NCI-H69 (cell line): ENCODE measurements around the gene ZBTB12.
A peak's percentile ranks its signal among the peaks of the same experiment; 100 is the strongest.
"Not testable (repeated sequence)": the region's sequence is repeated elsewhere in the genome, so short reads cannot be mapped to it uniquely, and the experiment has no call there.

Experiments used
- DNase-seq: peaks from one replicate; lab custom pipeline; 2025; lab: John Stamatoyannopoulos, UW

Gene ZBTB12

DNA sequence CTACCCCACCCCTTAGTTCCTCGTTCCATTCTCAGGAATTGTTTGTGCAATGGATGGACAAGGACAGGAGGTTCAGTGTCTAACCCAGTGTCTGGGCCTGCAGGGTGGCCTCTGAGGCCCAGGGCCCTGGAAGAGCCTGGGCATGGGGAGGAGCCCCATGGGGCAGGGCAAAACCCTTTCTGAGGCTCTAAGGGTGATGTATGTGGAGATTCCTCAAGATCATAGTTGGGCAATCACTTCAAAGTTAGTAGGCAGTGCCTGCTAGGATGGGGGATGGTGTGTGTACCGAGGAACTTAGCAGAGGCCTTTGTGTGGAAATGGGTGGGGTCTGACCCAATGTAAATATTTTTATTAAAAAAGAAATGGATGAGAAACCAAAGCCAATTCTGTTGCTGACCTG is 18.9 kb upstream of the ZBTB12 start:
- DNase-seq: no peak

DNA sequence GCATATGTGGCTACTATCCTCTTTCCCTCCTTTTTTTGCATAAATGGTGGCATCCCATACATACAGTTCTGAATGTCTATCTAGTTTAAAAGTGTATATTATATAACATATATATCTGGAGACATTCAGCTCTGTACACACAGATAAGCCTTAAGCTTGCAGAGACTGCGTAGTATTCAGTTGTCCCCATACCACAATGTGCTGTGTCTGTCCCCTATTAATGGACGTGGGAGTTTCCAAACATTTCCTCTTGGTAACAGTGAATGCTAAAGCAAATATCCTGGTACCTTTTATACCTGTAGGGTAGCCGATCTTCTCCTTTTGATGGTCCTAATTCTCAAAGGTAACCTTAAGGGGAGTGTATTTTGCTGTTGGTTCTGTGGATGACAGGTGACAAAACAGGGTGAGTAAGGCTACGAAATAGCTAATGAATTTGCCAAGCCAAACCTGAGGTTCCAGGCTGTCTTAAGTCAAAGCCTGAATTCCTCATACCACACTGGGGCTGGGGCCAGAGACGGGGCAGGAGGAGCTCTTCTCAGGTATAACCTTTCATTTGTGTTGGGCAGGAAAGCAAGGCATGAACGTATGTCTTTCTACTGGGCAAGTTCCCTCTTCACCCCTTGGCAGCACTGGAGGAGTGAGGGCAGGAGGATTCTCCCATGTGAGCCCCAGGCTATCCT is 17.9 kb upstream of the ZBTB12 start:
- no peak for DNase-seq

DNA sequence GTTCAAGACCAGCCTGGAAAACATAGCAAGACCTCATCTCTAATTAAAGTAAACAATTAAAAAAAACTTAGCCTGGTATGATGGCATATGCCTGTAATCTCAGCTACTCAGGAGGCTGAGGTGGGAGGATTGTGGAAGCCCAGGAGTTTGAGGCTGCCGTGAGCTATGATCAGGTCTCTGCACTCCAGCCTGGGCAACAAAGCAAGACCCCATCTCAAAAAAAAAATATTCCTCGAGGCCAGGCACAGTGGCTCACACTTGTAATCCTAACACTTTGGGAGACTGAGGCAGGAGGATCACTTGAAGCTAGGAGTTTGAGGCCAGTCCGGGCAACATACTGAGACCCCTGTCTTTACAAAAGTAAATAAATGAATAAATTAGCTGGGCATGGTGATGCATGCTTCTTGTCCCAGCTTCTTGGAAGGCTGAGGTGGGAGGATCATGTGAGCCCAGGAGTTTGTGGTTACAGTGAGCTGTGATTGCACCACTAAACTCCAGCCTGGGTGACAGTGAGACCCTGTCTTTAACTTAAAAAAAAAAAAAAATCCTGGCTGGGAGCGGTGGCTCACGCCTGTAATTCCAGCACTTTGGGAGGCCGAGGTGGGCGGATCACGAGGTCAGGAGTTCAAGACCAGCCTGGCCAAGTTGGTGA is 16.3 kb upstream of the ZBTB12 start:
- DNase-seq: no peak

GRCh38 chr6:31915756-31916155 is 13.9 kb upstream of the ZBTB12 start:
- no peak for DNase-seq

GRCh38 chr6:31915351-31915750 is 13.5 kb upstream of the ZBTB12 start:
- DNase-seq: no peak

DNA sequence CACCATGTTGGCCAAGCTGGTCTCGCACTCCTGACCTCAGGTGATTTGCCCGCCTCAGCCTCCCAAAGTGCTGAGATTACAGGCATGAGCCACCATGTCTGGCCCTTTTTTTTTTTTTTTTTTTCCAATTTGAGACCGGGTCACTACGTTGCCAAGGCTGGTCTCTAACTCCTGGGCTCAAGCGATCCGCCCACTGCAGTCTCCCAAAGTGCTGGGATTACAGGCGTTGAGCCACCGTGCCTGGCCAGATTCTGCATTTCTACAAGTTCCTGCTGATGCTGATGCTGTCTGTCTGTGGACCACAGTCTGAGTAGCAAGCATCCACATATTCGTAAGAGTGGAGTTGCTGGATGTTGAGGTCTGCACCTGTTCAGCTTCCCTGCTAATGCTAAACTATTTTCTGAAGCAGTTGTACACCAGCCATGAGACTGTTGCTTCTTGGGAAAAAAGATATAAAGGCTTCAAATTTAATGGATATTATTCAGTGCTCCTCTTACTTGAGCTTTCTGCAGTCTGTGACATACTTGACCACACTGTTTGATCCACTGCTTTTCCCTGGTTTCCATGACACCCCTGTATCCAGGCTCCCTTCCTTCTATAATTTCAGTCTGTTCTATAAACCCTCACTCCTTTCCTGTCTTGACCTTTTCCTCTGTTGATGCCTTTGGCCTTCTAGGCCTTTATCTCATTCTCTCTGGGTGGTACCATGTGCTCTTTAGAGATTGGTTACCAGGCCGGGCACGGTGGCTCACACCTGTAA is 10.1 kb upstream of the ZBTB12 start:
- no peak for DNase-seq

GRCh38 chr6:31909298-31909697 is 7.4 kb upstream of the ZBTB12 start:
- not testable (repeated sequence) for DNase-seq

DNA sequence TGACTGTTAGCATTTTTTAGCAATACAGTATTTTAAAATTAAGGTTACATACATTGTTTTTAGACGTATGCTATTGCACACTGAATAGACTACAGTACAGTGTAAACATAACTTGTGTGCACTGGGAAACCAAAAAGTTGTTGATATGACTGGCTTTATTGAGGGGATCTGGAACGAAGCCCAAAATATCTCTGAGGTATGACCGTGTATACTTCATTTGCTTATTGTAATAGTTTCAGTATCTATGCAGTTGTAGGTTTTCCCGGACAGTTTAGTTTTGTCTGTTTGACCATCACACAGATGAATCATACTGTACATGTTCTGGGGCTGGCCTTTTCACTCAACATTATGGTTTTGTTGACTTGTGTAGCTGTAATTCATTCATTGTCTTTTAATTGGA is 6.9 kb upstream of the ZBTB12 start:
- peak; percentile 12 for DNase-seq

- not testable (repeated sequence) for DNase-seq
These were observed 6.4 kb upstream of the ZBTB12 start for GRCh38 chr6:31908255-31908654.

DNA sequence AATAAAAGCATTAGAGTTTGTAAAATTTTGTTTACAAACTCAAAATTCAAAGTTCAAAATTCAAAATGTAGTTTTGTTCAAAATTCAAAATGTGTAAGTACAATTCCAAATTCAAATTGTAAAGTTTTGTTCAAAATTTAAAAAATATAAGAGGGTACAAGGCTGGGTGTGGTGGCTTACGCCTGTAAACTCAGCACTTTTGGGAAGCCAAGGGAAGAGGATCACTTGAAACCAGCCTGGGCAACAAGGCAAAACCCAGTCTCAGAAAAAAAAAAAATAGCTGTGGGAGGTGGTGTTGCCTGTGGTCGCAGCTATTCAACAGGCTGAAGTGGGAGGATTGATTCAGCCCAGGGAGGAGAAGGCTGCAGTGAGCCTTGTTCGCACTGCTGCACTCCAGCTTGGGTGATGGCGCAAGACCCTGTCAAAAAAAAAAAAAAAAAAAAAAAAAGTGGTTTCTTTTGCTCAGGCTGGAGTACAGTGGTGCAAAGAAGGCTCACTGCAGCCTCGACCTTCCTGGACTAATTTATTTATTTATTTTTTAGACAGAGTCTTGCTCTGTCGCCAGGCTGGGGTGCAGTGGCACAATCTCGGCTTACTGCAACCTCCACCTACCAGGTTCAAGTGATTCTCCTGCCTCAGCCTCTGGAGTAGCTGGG is 5.4 kb upstream of the ZBTB12 start:
- DNase-seq: no peak

DNA sequence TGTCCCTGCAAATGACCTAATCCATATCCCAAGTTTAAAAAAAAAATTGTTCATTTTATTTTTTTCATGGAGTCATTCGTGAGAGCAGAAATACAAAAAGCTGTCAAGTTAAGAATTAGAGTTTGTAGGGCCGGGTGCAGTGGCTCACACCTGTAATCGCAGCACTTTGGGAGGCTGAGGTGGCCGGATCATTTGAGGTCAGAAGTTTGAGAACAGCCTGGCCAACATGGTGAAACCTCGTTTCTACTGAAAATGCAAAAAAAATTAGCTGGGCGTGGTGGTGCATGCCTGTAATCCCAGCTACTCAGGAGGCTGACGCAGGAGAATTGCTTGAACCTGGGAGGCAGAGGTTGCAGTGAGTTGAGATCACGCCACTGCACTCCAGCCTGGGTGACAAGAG is 4.8 kb upstream of the ZBTB12 start:
- DNase-seq: not testable (repeated sequence)

- DNase-seq: no peak
These were observed 4.2 kb upstream of the ZBTB12 start for GRCh38 chr6:31906122-31906521.

GRCh38 chr6:31905041-31905440 is 3.2 kb upstream of the ZBTB12 start:
- no peak for DNase-seq

DNA sequence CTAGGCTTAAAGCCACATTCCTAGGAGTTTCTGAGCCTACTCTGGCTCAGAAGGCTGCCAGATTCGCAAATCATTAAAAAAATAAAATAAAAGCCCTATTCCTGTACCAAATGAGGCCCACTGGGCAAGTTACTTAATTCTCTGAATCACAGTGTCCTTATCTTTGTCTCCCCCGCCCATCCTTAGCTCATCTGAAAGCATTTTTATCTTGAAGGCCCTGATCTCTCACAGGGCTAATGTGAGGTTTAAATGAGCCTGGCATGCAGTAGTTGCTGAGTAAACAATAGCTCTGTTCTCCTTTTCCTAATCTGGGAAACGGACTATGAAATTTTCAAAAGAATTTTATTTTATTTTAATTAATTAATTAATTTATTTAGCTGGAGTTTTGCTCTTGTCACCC is 2.1 kb upstream of the ZBTB12 start:
- no peak for DNase-seq

DNA sequence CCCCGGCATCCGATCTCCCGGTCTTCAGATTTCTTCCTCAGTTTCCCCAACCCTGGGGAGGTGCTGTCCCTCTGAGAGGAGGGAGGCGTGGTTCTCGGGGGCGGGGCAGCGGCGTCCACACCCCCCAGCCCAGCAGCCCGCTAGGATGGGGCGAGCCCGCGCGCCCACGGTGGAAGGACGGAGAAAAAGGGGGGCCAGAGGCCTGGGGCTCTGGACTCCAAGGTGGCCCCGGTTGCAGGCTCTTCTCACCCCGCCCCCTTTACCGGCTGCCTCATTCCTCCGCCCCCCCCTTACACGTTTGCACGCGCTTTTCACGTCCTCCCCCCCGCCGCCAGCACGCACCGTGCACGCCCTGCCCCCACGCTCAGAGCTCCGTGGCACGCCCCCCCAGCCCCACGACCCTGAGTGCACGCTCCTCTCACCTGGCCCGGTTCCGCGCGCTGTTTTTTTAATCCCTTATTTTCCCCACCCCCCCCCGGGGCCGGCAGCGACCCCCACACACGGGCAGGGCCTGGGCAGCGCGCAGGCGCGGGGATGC is 402 bp downstream of the ZBTB12 start:
- peak; percentile 81 for DNase-seq

- peak; percentile 34 for DNase-seq
These were observed 920 bp downstream of the ZBTB12 start for GRCh38 chr6:31900917-31901414.

DNA sequence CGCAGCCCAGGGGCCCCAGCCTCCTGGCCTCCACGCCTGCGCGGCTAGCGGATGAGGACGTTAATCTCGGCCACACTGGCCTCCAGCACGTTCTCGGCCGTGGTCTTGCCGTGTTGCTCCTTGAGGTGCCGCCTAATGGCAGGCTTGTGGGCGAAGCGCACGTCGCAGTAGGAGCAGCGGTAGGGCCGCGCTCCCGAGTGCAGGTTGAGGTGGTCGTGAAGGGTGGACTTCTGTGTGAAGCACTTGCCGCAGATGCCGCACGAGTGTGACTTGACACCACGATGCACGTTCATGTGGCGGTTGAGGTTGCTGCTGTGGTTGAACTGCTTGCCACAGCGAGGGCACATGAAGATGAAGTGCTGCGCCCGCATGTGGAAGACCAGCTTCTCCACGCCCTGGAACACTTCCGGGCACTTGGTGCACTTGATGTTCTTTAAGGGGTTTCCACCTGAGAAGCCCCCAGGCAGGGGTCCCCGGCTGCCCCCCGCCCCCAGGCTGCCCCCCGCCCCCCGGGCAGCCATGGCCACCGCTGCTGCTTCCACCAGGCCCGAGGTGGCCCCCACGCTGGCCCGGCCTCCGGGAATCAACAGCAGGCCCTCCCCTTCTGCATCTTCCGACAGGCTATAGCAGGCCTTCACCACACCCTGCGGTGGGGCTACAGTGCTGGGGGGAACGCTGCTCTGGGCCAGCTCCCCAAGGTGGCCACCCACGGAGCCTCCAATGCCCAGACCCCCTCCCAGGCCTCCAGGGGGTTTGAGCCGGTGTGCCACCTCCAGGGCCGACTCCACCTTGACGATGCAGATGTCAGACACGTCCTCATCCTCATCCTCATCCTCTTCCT is 1.8 kb downstream of the ZBTB12 start:
- DNase-seq: no peak

DNA sequence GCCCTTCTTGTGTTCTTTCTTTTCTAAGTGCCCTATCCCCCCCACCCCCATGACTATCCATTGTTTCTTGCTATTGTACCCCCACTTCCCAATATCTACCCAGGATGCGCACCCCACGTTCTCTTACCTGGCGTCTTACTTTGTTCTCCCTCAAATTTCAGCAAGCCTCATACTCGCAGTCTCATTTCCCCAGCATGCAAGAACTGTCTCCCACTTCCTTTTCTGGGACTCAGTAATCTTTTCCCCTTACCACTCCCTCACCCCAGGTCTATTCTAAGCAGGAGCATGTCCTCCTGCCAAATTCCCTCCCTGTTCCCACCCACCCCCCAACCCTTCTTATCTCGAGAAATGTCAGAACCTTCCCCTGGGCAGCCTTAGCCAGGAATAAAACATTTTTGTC is 2.7 kb downstream of the ZBTB12 start:
- DNase-seq: no peak

DNA sequence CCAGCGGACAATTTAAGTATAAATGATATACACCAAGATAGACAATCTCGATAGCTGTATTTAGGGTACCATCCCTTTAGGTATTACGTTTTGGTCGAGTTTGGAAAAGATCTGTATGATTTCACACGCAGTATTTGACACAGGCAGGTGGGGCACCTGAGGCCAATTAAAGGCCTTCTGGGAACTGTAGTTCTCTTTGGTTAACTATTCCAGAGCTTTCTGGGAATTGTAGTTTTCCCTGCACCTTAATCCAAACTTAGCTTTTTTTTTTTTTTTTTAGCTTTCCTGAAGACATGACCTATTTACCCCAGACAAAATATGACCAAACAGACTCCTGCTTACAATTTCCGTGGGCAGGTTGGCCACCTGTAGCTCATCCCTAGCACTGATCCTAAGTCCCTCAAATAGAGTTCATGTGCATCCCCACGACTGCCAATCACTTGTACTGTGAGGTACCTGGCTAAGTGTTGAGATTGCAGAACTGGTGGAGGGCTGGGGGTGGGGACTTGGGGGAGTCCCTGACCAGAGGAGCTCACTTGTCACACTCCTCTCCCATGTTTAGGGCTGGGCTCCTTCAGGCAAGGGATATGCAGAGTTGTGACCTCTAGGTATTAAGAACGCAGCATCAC is 3.4 kb downstream of the ZBTB12 start:
- DNase-seq: peak; percentile 83

DNA sequence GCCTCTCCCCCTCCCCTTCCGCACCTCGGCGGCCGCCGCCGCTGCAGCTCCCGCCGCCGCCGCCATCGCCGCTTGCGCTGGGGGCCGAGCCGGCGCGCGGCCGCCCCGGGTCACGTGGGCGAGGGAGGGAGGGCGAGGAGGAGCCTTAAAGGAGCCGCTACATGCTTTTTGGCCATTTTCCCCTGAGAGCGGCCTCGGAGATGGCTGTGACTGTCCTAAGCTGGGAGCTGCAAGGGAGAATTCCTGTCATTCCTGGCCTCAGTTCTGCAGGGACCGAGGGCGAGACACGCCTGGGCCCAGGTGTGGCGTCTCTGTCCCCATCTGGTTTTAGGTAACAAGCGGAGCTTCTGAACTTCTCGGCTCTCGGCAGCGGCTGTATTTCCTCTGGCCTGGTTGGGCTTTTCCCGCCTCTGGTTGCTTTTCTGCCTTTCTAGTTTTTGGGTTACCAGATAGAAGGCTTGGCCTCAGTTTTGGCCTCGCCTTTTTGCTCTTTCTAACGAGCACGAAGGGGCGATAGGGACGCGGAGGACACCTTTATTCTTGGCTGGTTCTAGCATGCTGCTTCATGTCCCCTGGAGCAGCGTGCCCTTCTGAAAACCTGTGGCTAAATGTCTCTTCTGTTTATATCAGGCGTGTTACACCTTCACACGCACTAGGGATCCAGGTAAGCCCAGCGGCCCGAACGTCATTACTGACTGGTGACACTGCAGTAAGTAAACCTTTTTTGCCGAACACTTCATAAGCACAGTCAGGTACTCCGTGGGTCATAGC is 4.1 kb downstream of the ZBTB12 start, which contains the start of gene EHMT2:
Gene EHMT2, minus strand, starts transcription at position 87 of the 771 bp plus-strand sequence. Its CDS starts 21 bp downstream, at position 66.
- DNase-seq: peak; percentile 95
